Measurements from ENCODE around the gene PTGR3.

PTGR3 gene

GRCh38 chr18:75209129-75209950 is at the start of gene PTGR3:
TSS of gene PTGR3 (minus strand) at chr18:75209139. CDS start at chr18:75209058, 81 bp downstream.
- DNase-seq = peak; percentile 35

GRCh38 chr18:75257605-75258004 is 48.7 kb upstream of the PTGR3 start:
- no peak for DNase-seq

- no peak for DNase-seq
Measured at GRCh38 chr18:75256376-75256775, 47.4 kb upstream of the PTGR3 start.

GRCh38 chr18:75255094-75255493 is 46.2 kb upstream of the PTGR3 start:
- no peak for DNase-seq

GRCh38 chr18:75253784-75254183 is 44.8 kb upstream of the PTGR3 start:
- no peak for DNase-seq

- DNase-seq = no peak
Measured at GRCh38 chr18:75253043-75253442, 44.1 kb upstream of the PTGR3 start.

- no peak for DNase-seq
Measured at GRCh38 chr18:75252136-75252535, 43.2 kb upstream of the PTGR3 start.

- no peak for DNase-seq
Measured at GRCh38 chr18:75251466-75251865, 42.5 kb upstream of the PTGR3 start.

GRCh38 chr18:75250471-75250821 is 41.5 kb upstream of the PTGR3 start:
- no peak for DNase-seq

- no peak for DNase-seq
Measured at GRCh38 chr18:75249672-75250470, 40.9 kb upstream of the PTGR3 start.

- DNase-seq = no peak
Measured at GRCh38 chr18:75249175-75249518, 40.2 kb upstream of the PTGR3 start.

GRCh38 chr18:75248426-75249174 is 39.7 kb upstream of the PTGR3 start:
- no peak for DNase-seq

- no peak for DNase-seq
Measured at GRCh38 chr18:75247611-75248421, 38.9 kb upstream of the PTGR3 start.

- DNase-seq = no peak
Measured at GRCh38 chr18:75246721-75247610, 38.0 kb upstream of the PTGR3 start.

GRCh38 chr18:75244351-75245313 is 35.7 kb upstream of the PTGR3 start:
- no peak for DNase-seq

GRCh38 chr18:75241705-75242104 is 32.8 kb upstream of the PTGR3 start:
- DNase-seq = no peak

- no peak for DNase-seq
Measured at GRCh38 chr18:75240433-75240832, 31.5 kb upstream of the PTGR3 start.

GRCh38 chr18:75238786-75239185 is 29.8 kb upstream of the PTGR3 start:
- DNase-seq = no peak

- DNase-seq = no peak
Measured at GRCh38 chr18:75238100-75238499, 29.2 kb upstream of the PTGR3 start.

GRCh38 chr18:75235896-75236295 is 27.0 kb upstream of the PTGR3 start:
- DNase-seq = no peak

Data from NCI-H524 treated with DMSO at 0.1 percent for 48 hours (cell line).